Activated B cell treated with CpG ODN at 0.5 μM for 24 hours (primary cell): ENCODE results near the gene SPIRE2. TPM values are rescaled to one million over a fixed set of nuclear protein-coding genes. Genes with fewer than 3 reads are reported as not detected.

Experiments used
- ATAC-seq: fragments of 200-7000 bp; cut with Tn5 transposase; one replicate; pipeline ENCODE4 v1.10.0; 2021; ENCODE audit warnings: low read depth, mild to moderate bottlenecking, moderate library complexity
- CTCF ChIA-PET: fragments of 350-600 bp; sonication (Branson Sonifier 250); formaldehyde crosslinking; loops from one replicate; lab custom pipeline; 2021; ENCODE audit warnings: antibody characterized with exemption; lab: Charles Lee
- POLR2A ChIA-PET: fragments of 350-600 bp; sonication (Branson Sonifier 250); formaldehyde crosslinking; loops from one replicate; lab custom pipeline; 2021; ENCODE audit warnings: antibody characterized with exemption; lab: Charles Lee
- DNase-seq: peaks from one replicate; pipeline ENCODE4 v3.0.0; 2022
- H3K27ac Mint-ChIP-seq: one replicate; pipeline ENCODE4 v1.8.0; 2020; ENCODE audit warnings: mixed read lengths
- H3K27me3 Mint-ChIP-seq: one replicate; pipeline ENCODE4 v1.8.0; 2021; ENCODE audit warnings: mixed read lengths
- H3K36me3 Mint-ChIP-seq: one replicate; pipeline ENCODE4 v1.8.0; 2021; ENCODE audit warnings: low read depth, mixed read lengths
- H3K4me1 Mint-ChIP-seq: one replicate; pipeline ENCODE4 v1.8.0; 2021; ENCODE audit warnings: mixed read lengths
- H3K4me3 Mint-ChIP-seq: one replicate; pipeline ENCODE4 v1.8.0; 2020; ENCODE audit warnings: mild to moderate bottlenecking, mixed read lengths
- H3K9me3 Mint-ChIP-seq: one replicate; pipeline ENCODE4 v1.8.0; 2020; ENCODE audit warnings: mixed read lengths
- CTCF ChIP-seq: fragments of 200-600 bp; IDR thresholded peaks from one replicate; pipeline ENCODE4 v1.8.0; 2022; ENCODE audit warnings: antibody characterized with exemption, mild to moderate bottlenecking
- intact Hi-C: fragments of 100-400 bp; cut with micrococcal nuclease; formaldehyde crosslinking; loops from one replicate; pipeline ENCODE4 v1.15.1; 2024
- total RNA-seq: library from RNA; stranded (reverse); gene quantifications from 2 replicates; pipeline ENCODE4 v1.2.3, GENCODE V29; 2022

Gene SPIRE2
- total RNA-seq, 1 donor from 2014 or later = 1.2 TPM

GRCh38 chr16:89881368-89881730 lies 53.1 kb downstream of the SPIRE2 start:
- Mint-ChIP-seq H3K36me3 (peaks cover 58% of the 10 kb centered on the region), H3K4me3 (no peak overlapping the region), H3K27me3 (no peaks in the 10 kb centered on the region), H3K4me1 (no peaks in the 10 kb centered on the region), H3K9me3 (no peaks in the 10 kb centered on the region), H3K27ac (no peak overlapping the region)
- TF ChIP-seq CTCF = no peak
- intact Hi-C loops = loop anchor here (2.0 kb wide), 1 partner anchor 23 kb away; no protein-coding TSS in a partner anchor
- ATAC-seq (no peak), DNase-seq (no peak)
- CTCF ChIA-PET = interaction anchor here (0.6 kb wide), 1 partner anchor 68 kb away, joined by 3 read pairs; no protein-coding TSS in a partner anchor
- POLR2A ChIA-PET = interaction anchor here (0.6 kb wide), 1 partner anchor 15 kb away, joined by 5 read pairs; no protein-coding TSS in a partner anchor

DNA sequence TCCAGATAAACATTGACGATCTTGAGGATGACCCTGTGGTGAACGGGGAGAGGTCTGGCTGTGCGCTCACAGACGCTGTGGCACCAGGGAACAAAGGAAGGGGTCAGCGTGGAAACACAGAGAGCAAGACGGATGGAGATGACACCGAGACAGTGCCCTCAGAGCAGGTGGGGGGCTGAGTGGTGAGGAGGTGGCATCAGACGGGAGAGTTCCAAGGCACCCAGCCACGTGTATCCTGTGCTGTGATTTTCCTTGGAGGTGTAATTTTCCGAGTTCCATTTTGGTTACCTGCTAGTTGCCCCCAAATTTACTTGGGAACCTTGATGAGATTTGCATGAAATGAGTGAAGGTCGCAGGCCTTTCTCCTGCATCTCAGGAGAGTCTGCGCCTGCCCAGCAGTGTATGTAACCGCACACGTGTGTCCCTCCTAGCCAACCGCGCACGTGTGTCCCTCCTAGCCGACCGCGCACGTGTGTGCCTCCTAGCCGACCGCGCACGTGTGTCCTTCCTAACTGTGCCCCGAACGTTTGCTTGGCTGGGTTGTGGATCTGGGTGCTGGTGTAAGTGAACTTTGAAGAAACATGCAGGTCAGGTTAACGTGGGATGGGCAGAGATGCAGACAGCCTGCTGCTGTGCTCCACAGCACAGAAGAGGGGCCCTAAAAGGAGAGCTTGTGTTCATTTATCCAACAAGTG lies 55.2 kb downstream of the SPIRE2 start:
- DNase-seq (no peak), ATAC-seq (no peak)
- H3K36me3 Mint-ChIP-seq = peaks cover 68% of the 10 kb centered on the region
- H3K4me1 Mint-ChIP-seq = no peaks in the 10 kb centered on the region
- H3K9me3 Mint-ChIP-seq = no peaks in the 10 kb centered on the region
- no peak overlapping the region for H3K27ac Mint-ChIP-seq
- intact Hi-C loops = no loop called here
- H3K4me3 Mint-ChIP-seq = no peak overlapping the region
- no peaks in the 10 kb centered on the region for H3K27me3 Mint-ChIP-seq
- POLR2A ChIA-PET = no interaction called here
- CTCF ChIA-PET = no interaction called here
- no peak for TF ChIP-seq CTCF

DNA sequence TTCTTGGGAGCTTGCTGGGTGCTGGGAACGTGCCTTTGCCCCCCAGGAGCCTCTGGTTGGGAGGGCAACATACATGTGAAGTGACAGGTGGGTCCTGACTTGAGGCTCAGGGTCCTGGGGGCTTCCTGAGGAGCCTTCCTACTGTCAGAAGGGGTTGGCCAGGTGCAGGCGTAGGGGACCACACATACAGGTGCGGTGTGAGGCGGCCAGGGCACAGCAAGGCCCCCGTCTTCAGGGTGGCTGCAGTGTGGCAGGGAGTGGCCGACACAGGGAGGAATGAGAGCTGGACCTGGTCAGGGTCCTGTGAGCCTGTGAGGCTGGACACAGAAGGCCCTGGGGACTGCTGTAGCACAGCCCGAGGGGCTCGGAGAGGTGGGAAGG lies 55.8 kb downstream of the SPIRE2 start:
- Mint-ChIP-seq H3K27me3 (no peaks in the 10 kb centered on the region), H3K27ac (no peak overlapping the region), H3K9me3 (no peaks in the 10 kb centered on the region), H3K4me3 (no peak overlapping the region), H3K36me3 (peaks cover 67% of the 10 kb centered on the region), H3K4me1 (no peaks in the 10 kb centered on the region)
- DNase-seq (no peak), ATAC-seq (no peak)
- ChIA-PET CTCF (no interaction called here), POLR2A (no interaction called here)
- no peak for TF ChIP-seq CTCF
- intact Hi-C loops = no loop called here

- TF ChIP-seq CTCF = no peak
- Mint-ChIP-seq H3K4me3 (no peak overlapping the region), H3K27ac (no peak overlapping the region), H3K36me3 (peaks cover 78% of the 10 kb centered on the region), H3K9me3 (no peaks in the 10 kb centered on the region), H3K4me1 (no peaks in the 10 kb centered on the region), H3K27me3 (no peaks in the 10 kb centered on the region)
- ATAC-seq (no peak), DNase-seq (no peak)
- ChIA-PET CTCF (interaction anchor here (2.2 kb wide), 1 partner anchor 22 kb away, joined by 8 read pairs; no protein-coding TSS in a partner anchor), POLR2A (interaction anchor here (0.5 to 1.6 kb wide), 2 partner anchors 14 to 627 kb away, joined by 6 to 7 read pairs; partner anchors contain the start of gene TCF25)
- intact Hi-C loops = no loop called here
Observed at GRCh38 chr16:89887243-89887642, 59.0 kb downstream of the SPIRE2 start.

GRCh38 chr16:89890200-89890599 lies 61.9 kb downstream of the SPIRE2 start:
- intact Hi-C loops = no loop called here
- TF ChIP-seq CTCF = no peak
- Mint-ChIP-seq H3K27me3 (no peaks in the 10 kb centered on the region), H3K9me3 (no peaks in the 10 kb centered on the region), H3K4me3 (no peak overlapping the region), H3K4me1 (no peaks in the 10 kb centered on the region), H3K27ac (no peak overlapping the region), H3K36me3 (peaks cover 81% of the 10 kb centered on the region)
- ChIA-PET POLR2A (no interaction called here), CTCF (no interaction called here)
- DNase-seq (no peak), ATAC-seq (no peak)
